NCI-H526 treated with DMSO at 0.1 percent for 48 hours (cell line): ENCODE data around the gene OXSR1.
"Not testable (repeated sequence)": the region's sequence is repeated elsewhere in the genome, so short reads cannot be mapped to it uniquely, and the experiment has no call there.

Experiments used
- DNase-seq: peaks from one replicate; lab custom pipeline; 2025; lab: John Stamatoyannopoulos, UW

OXSR1 gene

DNA sequence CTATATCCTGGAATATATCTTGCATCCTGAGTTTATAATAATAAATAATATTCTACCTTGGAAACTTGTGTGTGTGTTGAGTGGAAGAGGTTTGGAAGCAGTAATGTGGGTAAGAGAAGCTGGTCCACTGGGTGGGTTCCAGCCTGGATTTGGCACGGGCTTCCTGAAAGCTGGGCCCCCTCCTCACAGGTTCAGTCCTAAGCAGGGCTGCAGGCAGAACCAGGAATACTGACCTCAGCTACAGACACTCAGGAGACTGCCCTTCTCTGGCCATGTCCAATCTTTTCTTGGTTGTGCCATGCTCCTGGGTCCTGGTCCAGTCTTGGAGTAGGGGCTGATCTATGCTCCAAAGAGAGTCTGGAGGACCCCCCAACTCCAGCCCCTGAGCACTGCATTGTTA, 22.4 kb upstream of the OXSR1 start:
- DNase-seq, result no peak

- DNase-seq, result no peak
Observed at GRCh38 chr3:38143511-38143910, 21.8 kb upstream of the OXSR1 start.

DNA sequence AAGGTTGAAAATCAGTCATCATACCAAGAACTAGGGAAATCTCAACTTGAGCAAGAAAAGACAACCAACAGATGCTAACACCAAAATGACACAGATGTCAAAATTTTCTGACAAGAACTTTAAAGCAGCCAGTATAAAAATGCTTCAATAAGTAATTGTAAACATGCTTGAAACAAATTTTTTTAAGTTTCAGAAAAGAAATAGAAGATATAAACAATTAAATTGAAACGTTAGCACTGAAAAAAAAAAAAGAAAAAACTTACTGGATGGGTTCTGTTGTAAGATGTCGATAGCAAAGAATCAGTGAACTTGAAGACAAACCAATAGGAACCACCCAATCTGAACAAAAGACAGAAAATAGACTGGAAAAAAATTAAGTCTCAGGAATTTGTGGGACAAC, 18.8 kb upstream of the OXSR1 start:
- no peak for DNase-seq

GRCh38 chr3:38147421-38147820, 17.9 kb upstream of the OXSR1 start:
- no peak for DNase-seq

DNA sequence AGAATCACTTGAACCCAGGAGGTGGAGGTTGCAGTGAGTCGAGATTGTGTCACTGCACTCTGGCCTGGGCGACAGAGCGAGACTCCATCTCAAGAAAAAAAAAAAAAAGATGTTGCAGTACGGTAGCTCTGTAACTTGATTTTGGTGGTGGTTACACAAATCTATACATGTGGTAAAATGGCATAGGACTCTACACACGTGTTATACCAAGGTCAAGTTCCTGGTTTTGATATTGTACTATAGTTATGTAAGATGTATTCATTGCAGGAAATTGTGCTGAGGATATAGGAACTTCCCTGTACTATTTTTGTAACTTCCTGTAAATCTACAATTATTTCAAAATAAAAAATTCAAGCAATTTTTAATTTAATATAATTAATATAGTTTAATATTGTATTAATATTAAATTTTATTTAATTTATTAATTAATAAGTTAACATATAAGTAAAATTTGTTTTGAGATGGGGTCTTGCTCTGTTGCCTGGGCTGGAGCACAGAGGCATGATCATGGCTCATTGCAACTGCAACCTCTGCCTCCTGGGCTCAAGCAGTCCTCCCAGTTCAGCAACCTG, 16.9 kb upstream of the OXSR1 start:
- DNase-seq, result no peak

- no peak for DNase-seq
Observed at GRCh38 chr3:38149708-38150107, 15.6 kb upstream of the OXSR1 start.

DNA sequence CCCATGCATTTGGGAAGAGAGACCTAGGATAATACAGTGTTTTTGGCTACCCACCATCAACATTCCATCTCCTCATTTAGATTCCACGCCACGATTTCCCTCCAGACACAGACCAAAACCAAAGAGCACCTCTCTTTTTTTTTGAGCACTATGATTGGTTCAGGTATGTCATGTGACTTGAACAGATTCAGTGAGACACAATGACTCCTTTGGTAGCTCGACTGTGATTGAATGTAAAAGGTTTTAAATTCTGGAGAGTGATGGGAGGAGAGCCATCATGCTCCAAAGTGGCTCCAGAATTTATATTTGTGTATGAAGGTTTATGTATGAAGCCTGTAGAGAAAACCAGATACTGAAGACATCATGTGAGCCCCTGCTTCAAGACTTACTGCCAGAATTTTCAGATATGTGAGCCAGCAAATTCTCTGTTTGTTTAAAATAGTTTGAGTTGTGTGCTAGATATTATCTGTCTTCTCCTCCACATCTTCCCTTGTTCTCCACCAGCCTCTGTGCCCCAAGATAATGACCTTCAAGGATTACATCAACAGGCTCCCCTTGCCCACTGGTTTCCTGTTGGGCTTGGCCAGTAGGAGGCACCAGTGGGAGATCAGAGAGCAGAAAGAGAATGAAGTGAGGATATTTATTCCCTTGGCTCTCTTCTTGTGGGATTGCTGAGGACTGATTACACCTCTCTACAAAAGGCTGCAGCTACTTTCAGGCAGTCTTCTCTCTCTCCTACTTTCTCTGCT, 14.4 kb upstream of the OXSR1 start:
- DNase-seq, result no peak

- DNase-seq, result no peak
Observed at GRCh38 chr3:38151667-38152265, 13.6 kb upstream of the OXSR1 start.

- no peak for DNase-seq
Observed at GRCh38 chr3:38152609-38153008, 12.7 kb upstream of the OXSR1 start.

DNA sequence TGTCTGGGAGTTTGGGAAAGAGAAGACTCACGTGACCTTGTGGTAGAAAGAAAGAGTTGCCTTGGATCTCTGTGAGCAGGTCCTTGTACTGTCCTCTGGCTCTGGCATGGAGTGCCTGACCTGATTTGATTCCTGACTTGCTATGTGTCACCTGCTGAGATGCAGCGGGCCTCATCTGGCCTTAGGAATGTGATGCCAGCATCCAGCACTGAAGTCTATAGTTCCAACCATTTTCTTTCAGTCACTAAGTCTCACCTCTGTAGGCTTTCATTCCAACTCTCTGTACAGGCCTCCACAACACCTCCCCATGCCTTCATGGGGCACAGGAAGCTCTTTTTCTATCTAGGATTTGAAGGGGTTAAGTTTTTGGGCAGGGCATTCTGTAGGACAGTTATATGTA, 12.1 kb upstream of the OXSR1 start:
- no peak for DNase-seq

GRCh38 chr3:38154033-38154494, 11.3 kb upstream of the OXSR1 start:
- no peak for DNase-seq

DNA sequence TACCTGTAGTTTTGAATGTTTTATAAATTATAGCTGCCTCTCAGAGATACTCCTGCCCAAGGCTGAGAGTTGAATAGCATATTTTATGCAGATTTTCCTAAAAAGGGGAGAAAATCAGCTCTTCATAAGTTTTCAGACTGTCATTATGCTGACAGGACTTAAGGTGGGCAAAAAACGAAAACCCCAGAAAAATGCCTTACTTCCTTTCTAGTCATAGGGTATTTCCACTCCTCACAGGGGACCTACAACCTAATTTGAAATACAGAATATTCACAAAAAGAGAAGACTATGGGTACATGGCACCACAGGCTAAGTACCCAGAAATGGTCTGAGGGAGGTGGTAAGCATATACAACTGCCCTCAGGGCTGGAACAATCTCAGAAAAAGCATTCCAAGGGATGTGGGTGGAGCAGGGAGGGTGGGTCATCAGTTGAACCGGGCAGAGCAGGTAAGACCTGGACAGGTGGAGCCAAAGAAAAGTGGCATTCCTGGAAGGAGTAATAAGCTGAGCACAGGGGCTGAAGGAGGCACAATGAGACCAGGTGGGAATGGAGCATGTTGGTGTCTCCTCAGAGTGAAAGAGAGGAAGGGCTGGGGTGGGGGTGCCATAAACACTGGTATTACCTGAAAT, 10.6 kb upstream of the OXSR1 start:
- DNase-seq, result no peak

DNA sequence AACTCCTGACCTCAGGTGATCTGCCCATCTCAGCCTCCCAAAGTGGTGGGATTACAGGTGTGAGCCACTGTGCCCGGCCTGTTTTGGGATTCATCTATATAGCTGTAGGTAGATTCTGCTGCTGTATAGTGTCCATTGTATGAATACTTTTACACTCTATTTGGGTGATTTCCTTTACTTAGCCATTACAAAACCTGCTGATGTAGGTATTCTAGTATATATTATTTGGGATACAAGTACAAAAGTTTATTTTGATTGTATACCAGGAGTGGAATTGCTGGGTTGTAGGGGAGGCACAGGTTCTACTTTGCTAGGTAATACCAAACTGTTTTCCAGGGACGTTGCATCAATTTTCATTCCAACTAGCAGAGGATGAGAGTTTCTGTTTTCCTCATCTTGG, 9.5 kb upstream of the OXSR1 start:
- no peak for DNase-seq

GRCh38 chr3:38157117-38157516, 8.2 kb upstream of the OXSR1 start:
- no peak for DNase-seq

DNA sequence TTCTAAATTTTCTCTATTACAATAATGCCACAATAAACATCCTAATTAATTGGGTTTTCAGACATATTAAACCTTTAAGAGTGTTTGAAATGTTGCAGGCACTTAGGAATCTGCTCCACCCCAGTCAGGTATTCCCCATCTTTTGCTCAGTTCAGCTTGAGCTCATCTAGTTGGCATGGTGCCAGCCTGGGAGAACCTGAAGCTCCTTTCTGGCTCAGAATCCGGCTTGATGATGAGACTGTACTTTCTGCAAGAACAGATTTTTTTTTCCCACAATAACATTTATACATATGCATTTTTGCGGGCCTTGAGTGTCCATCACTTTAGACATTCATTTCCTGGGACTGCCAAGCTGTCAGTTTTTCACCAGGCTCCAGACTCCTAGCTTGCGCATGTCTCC, 7.7 kb upstream of the OXSR1 start:
- no peak for DNase-seq

- no peak for DNase-seq
Observed at GRCh38 chr3:38158472-38158871, 6.9 kb upstream of the OXSR1 start.

- not testable (repeated sequence) for DNase-seq
Observed at GRCh38 chr3:38160704-38161103, 4.6 kb upstream of the OXSR1 start.

- no peak for DNase-seq
Observed at GRCh38 chr3:38163117-38163840, 2.1 kb upstream of the OXSR1 start.

DNA sequence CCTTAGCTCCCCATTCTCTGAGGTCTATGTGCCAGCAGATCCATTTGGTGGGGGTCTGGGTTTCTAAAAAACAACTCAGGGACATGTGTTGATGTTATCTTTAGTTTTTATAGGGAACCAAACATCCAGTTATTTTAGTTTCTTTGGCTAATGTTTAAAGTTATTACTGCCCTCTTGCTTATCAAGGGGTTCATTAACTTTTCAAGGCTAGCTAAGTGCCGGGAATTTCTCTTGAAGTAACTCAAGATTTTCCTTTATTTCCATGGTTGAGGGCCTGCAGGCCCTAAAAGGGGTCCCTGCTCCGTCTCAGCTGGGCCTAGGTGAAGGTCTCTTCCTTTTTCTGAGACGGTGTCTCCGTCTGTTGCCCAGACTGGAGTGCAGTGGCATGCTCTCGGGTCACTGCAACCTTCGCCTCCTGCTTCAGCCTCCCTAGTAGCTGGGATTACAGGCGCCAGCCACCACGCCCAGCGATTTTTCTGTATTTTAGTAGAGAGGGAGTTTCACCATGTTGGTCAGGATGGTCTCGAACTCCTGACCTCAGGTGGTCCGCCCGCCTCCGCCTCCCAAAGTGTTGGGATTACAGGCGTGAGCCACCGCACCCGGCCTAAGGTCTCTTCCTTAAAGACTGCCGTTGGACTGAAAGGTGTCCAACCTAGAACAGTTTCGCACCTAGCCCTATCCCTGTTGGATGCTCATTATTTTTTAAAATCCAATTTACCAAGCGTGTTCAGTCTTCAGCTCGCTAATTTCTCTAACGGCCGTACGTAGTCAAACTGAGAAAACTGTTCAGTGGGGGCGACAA, 1.3 kb upstream of the OXSR1 start:
- DNase-seq, result no peak

DNA sequence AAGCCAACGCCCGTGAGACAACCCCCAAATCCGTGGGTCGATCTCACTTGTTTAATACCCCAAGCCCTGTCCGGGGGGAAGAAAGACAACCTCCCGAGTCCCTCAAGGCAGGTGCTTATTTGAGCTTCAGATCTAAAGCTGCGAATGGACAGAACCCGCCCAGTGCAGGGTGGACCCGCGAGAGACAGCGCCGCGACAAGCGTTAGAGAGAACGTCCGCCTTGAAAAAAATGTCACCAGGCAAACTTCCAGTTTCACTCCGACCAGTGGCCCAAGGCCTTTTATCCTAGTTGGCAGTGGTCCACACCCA, 740 bp upstream of the OXSR1 start:
- no peak for DNase-seq

GRCh38 chr3:38165722-38166387, 518 bp downstream of the OXSR1 start:
- DNase-seq, result peak; percentile 22
